Endodermal cell (in vitro differentiated cells): ENCODE results near the gene ERP27. TPM values are rescaled to one million over a fixed set of nuclear protein-coding genes. Genes with fewer than 3 reads are reported as not detected.

ENCODE experiments used
- DNase-seq: peaks from one replicate; pipeline ENCODE4 v3.0.0-alpha.2; 2017
- H3K27ac ChIP-seq: 2 replicates; pipeline ENCODE4 v1.5.1; 2013; ENCODE audit warnings: mild to moderate bottlenecking, low read depth, low read length, moderate library complexity
- H3K27me3 ChIP-seq: 2 replicates; pipeline ENCODE4 v1.6.1; 2013; ENCODE audit warnings: mild to moderate bottlenecking, low read length, moderate library complexity; ENCODE audit not compliant: insufficient read depth, control insufficient read depth, poor library complexity, severe bottlenecking
- H3K36me3 ChIP-seq: 2 replicates; pipeline ENCODE4 v1.7.0; 2013; ENCODE audit warnings: mild to moderate bottlenecking, low read length, moderate library complexity; ENCODE audit not compliant: control insufficient read depth, insufficient read depth
- H3K4me1 ChIP-seq: one replicate; pipeline ENCODE4 v1.7.0; 2013; ENCODE audit warnings: low read length; ENCODE audit not compliant: control insufficient read depth, insufficient read depth
- H3K4me3 ChIP-seq: 2 replicates; pipeline ENCODE4 v1.5.1; 2013; ENCODE audit warnings: mild to moderate bottlenecking, low read length, moderate library complexity
- H3K9ac ChIP-seq: 2 replicates; pipeline ENCODE4 v1.6.1; 2013; ENCODE audit warnings: mild to moderate bottlenecking, low read length, moderate library complexity; ENCODE audit not compliant: poor library complexity, severe bottlenecking; ENCODE audit errors: extremely low read depth
- H3K9me3 ChIP-seq: 2 replicates; pipeline ENCODE4 v1.6.1; 2013; ENCODE audit warnings: mild to moderate bottlenecking, low read length, moderate library complexity; ENCODE audit not compliant: control insufficient read depth
- H3K27ac Mint-ChIP-seq: 2 replicates; pipeline ENCODE4 v1.8.0; 2020; ENCODE audit warnings: mixed read lengths
- H3K27me3 Mint-ChIP-seq: 2 replicates; pipeline ENCODE4 v1.8.0; 2021; ENCODE audit warnings: mild to moderate bottlenecking, mixed read lengths; ENCODE audit not compliant: insufficient read depth
- H3K36me3 Mint-ChIP-seq: 2 replicates; pipeline ENCODE4 v1.8.0; 2020; ENCODE audit warnings: low read depth, mixed read lengths
- H3K4me1 Mint-ChIP-seq: 2 replicates; pipeline ENCODE4 v1.8.0; 2020; ENCODE audit warnings: mixed read lengths
- H3K4me3 Mint-ChIP-seq: 2 replicates; pipeline ENCODE4 v1.8.0; 2020; ENCODE audit warnings: mild to moderate bottlenecking, moderate library complexity, mixed read lengths
- H3K9me3 Mint-ChIP-seq: 2 replicates; pipeline ENCODE4 v1.8.0; 2020; ENCODE audit warnings: mild to moderate bottlenecking, mixed read lengths
- CTCF ChIP-seq: fragments of 200-600 bp; sonication (generic); conservative IDR thresholded peaks from 2 replicates; pipeline ENCODE4 v1.5.0; 2021; ENCODE audit warnings: antibody characterized with exemption, mild to moderate bottlenecking
- WGBS, 2 experiments: methylation state at CpG; one replicate each; pipeline versions ENCODE4 v1.1.5 to v1.1.7; 2013; ENCODE audit warnings: missing lambda C conversion rate in 2 of 2, mixed read lengths in 1 of 2; ENCODE audit not compliant: insufficient coverage in 1 of 2, insufficient read length in 1 of 2; 5-methylcytosine and 5-hydroxymethylcytosine counted together
- total RNA-seq, 2 donors: library from RNA; stranded (reverse); fragmentation: NEBNext Ultra II Directional in 1 of 2; extraction: Animal tissue kit (Norgen Biotek cat#: 25700) in 1 of 2; gene quantifications; 2 replicates in 1 of 2; 3 replicates in 1 of 2; pipeline ENCODE4 v1.2.1, GENCODE V29; 2021

ERP27 gene
- total RNA-seq, 2 donors from 2014 or later, result 0.15 to 0.22 TPM

DNA sequence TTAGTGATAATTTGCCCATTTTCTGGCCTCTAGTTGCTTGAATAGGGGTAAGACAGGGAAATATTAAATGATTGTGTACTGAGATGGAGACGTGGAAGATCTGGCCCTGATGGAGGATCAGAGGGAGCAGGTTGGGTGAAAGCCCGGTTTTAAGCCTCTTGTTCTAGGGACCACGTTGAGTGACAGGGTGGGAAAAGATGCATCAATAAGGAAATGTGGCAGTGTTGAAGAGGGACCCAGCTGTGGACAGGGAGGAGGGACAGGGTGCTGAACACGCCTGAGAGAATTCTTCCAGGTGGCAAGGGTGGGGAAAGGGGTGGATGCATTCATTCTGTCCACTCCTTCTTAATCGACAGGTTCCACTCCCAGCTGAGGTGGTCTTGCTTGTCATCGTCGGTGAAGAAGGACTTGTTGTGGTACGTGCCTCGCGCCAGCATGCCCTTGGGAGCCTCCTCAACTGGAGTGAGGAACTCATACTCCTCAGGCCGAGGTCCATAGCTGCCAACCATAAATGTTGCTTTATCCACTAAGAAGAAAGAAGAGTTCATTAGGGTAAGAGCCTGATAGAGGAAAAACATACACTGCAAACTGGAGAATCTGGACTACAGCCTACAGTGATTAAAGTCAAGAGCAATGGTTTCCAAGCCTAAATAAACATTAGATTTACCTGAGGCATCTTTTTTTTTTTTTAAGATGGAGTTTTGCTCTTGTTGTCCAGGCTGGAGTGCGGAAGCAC is 4.0 kb upstream of the ERP27 start:
- no peak overlapping the region for H3K4me3 ChIP-seq
- no peaks in the 10 kb centered on the region for H3K36me3 ChIP-seq
- H3K27me3 Mint-ChIP-seq, result no peaks in the 10 kb centered on the region
- no peak overlapping the region for H3K27ac Mint-ChIP-seq
- H3K4me1 ChIP-seq, result no peaks in the 10 kb centered on the region
- no peaks in the 10 kb centered on the region for H3K9me3 ChIP-seq
- H3K27ac ChIP-seq, result no peak overlapping the region
- H3K27me3 ChIP-seq, result no peaks in the 10 kb centered on the region
- H3K4me1 Mint-ChIP-seq, result peaks cover 3% of the 10 kb centered on the region
- H3K4me3 Mint-ChIP-seq, result no peak overlapping the region
- no peak overlapping the region for H3K9ac ChIP-seq
- no peaks in the 10 kb centered on the region for H3K9me3 Mint-ChIP-seq
- no peaks in the 10 kb centered on the region for H3K36me3 Mint-ChIP-seq
- DNase-seq, result no peak
- no peak for TF ChIP-seq CTCF
- 93 to 100% methylated on average over 9 to 12 of the region's 12 CpGs for WGBS, 2 experiments

GRCh38 chr12:14941369-14941768 is 3.0 kb upstream of the ERP27 start:
- TF ChIP-seq CTCF, result no peak
- H3K4me3 ChIP-seq, result no peak overlapping the region
- no peaks in the 10 kb centered on the region for H3K27me3 ChIP-seq
- no peak overlapping the region for H3K27ac ChIP-seq
- no peak overlapping the region for H3K9ac ChIP-seq
- Mint-ChIP-seq H3K27me3 (no peaks in the 10 kb centered on the region), H3K36me3 (no peaks in the 10 kb centered on the region), H3K9me3 (no peaks in the 10 kb centered on the region), H3K27ac (no peak overlapping the region), H3K4me1 (peaks cover 6% of the 10 kb centered on the region), H3K4me3 (no peak overlapping the region)
- 100% methylated on average over 1 of the region's 2 CpGs; no CpG with 5 or more reads in 1 of the 2 experiments for WGBS, 2 experiments
- no peak for DNase-seq
- no peaks in the 10 kb centered on the region for H3K9me3 ChIP-seq
- no peaks in the 10 kb centered on the region for H3K4me1 ChIP-seq
- no peaks in the 10 kb centered on the region for H3K36me3 ChIP-seq

- Histone ChIP-seq H3K4me1 (no peaks in the 10 kb centered on the region), H3K27ac (no peak overlapping the region), H3K4me3 (no peak overlapping the region), H3K36me3 (no peaks in the 10 kb centered on the region), H3K27me3 (no peaks in the 10 kb centered on the region), H3K9ac (no peak overlapping the region), H3K9me3 (no peaks in the 10 kb centered on the region)
- WGBS, 2 experiments, result 71 to 100% methylated on average over 1 of the region's 1 CpG
- no peaks in the 10 kb centered on the region for H3K27me3 Mint-ChIP-seq
- peaks cover 14% of the 10 kb centered on the region for H3K4me1 Mint-ChIP-seq
- H3K9me3 Mint-ChIP-seq, result no peaks in the 10 kb centered on the region
- peak; percentile 79 for DNase-seq
- TF ChIP-seq CTCF, result peak; percentile 82
- H3K36me3 Mint-ChIP-seq, result no peaks in the 10 kb centered on the region
- no peak overlapping the region for H3K27ac Mint-ChIP-seq
- H3K4me3 Mint-ChIP-seq, result no peak overlapping the region
Observed at GRCh38 chr12:14937689-14938088, 648 bp downstream of the ERP27 start.
